Measurements from ENCODE around the gene CHCHD6.

GRCh38 chr3:126895178-126896066 lies 191.4 kb downstream of the CHCHD6 start:
- TF ChIP-seq CTCF (conservative IDR thresholded peaks at IDR 0.05), result no peak
- no peak for TF ChIP-seq EZH2 (IDR thresholded peaks at IDR 0.05; ENCODE audit: low read depth)

Measured in PC-9 (cell line).